SK-N-MC (cell line): ENCODE results near the gene KRT15.

ENCODE experiments used
- DNase-seq: peaks from one replicate; pipeline ENCODE4 v3.0.0-alpha.2; 2011; ENCODE audit warnings: low read depth, low spot score
- H3K27ac ChIP-seq: fragments of 200-600 bp; sonication (generic); 2 replicates; pipeline ENCODE4 v1.5.1; 2016; ENCODE audit warnings: mixed run types
- H3K36me3 ChIP-seq: fragments of 200-600 bp; sonication (generic); 2 replicates; pipeline ENCODE4 v1.6.1; 2017; ENCODE audit warnings: antibody characterized with exemption, low read length, mixed read lengths; ENCODE audit not compliant: insufficient read depth
- H3K4me3 ChIP-seq: fragments of 200-600 bp; sonication (generic); 2 replicates; pipeline ENCODE4 v1.5.1; 2016
- H3K9ac ChIP-seq: fragments of 200-600 bp; sonication (generic); 2 replicates; pipeline ENCODE4 v1.8.0; 2017; ENCODE audit warnings: mixed run types, mixed read lengths; ENCODE audit not compliant: insufficient read length
- H3K9me3 ChIP-seq: fragments of 200-600 bp; sonication (generic); 2 replicates; pipeline ENCODE4 v1.6.1; 2017; ENCODE audit warnings: low read depth, mild to moderate bottlenecking, antibody characterized with exemption, low read length, moderate library complexity, mixed read lengths
- EZH2 ChIP-seq: fragments of 200-600 bp; sonication (generic); IDR thresholded peaks from one replicate; pipeline ENCODE4 v1.6.1; 2017; ENCODE audit warnings: antibody characterized with exemption
- FOXP2 ChIP-seq: optimal IDR thresholded peaks from 2 replicates; pipeline ENCODE3; 2011; ENCODE audit warnings: mild to moderate bottlenecking, moderate library complexity; ENCODE audit not compliant: insufficient read depth; ENCODE audit errors: extremely low read length, control extremely low read depth
- POLR2AphosphoS5 ChIP-seq: IDR thresholded peaks from 2 replicates; pipeline ENCODE4 v1.6.1; 2012; ENCODE audit warnings: mild to moderate bottlenecking, low read depth, low read length, borderline replicate concordance

Gene KRT15

GRCh38 chr17:41524261-41524660, 5.6 kb upstream of the KRT15 start:
- H3K9me3 ChIP-seq, result no peaks in the 10 kb centered on the region
- H3K9ac ChIP-seq, result no peak overlapping the region
- no peak overlapping the region for H3K4me3 ChIP-seq
- no peak for TF ChIP-seq POLR2AphosphoS5
- no peak for TF ChIP-seq FOXP2
- no peak for TF ChIP-seq EZH2
- no peak overlapping the region for H3K27ac ChIP-seq
- H3K36me3 ChIP-seq, result no peaks in the 10 kb centered on the region
- no peak for DNase-seq

GRCh38 chr17:41523787-41524186, 5.1 kb upstream of the KRT15 start:
- no peak for TF ChIP-seq POLR2AphosphoS5
- no peak for TF ChIP-seq FOXP2
- no peak for TF ChIP-seq EZH2
- Histone ChIP-seq H3K9ac (no peak overlapping the region), H3K36me3 (no peaks in the 10 kb centered on the region), H3K27ac (no peak overlapping the region), H3K4me3 (no peak overlapping the region), H3K9me3 (no peaks in the 10 kb centered on the region)
- DNase-seq, result no peak

- Histone ChIP-seq H3K4me3 (no peak overlapping the region), H3K9me3 (no peaks in the 10 kb centered on the region), H3K9ac (no peak overlapping the region), H3K27ac (no peak overlapping the region), H3K36me3 (no peaks in the 10 kb centered on the region)
- no peak for DNase-seq
- TF ChIP-seq POLR2AphosphoS5 (no peak), FOXP2 (no peak), EZH2 (no peak)
Measured at GRCh38 chr17:41523225-41523593, 4.5 kb upstream of the KRT15 start.

- TF ChIP-seq POLR2AphosphoS5 (no peak), EZH2 (no peak), FOXP2 (no peak)
- Histone ChIP-seq H3K36me3 (no peaks in the 10 kb centered on the region), H3K9me3 (no peaks in the 10 kb centered on the region), H3K4me3 (no peak overlapping the region), H3K9ac (no peak overlapping the region), H3K27ac (no peak overlapping the region)
- no peak for DNase-seq
Measured at GRCh38 chr17:41522301-41523224, 3.9 kb upstream of the KRT15 start.

- Histone ChIP-seq H3K27ac (no peak overlapping the region), H3K4me3 (no peak overlapping the region), H3K9ac (no peak overlapping the region), H3K9me3 (no peaks in the 10 kb centered on the region), H3K36me3 (no peaks in the 10 kb centered on the region)
- no peak for TF ChIP-seq POLR2AphosphoS5
- TF ChIP-seq EZH2, result no peak
- TF ChIP-seq FOXP2, result no peak
- DNase-seq, result no peak
Measured at GRCh38 chr17:41521574-41522261, 3.0 kb upstream of the KRT15 start.

GRCh38 chr17:41520821-41521521, 2.3 kb upstream of the KRT15 start:
- H3K36me3 ChIP-seq, result no peaks in the 10 kb centered on the region
- no peak for DNase-seq
- no peak overlapping the region for H3K27ac ChIP-seq
- TF ChIP-seq EZH2, result no peak
- TF ChIP-seq FOXP2, result no peak
- no peak for TF ChIP-seq POLR2AphosphoS5
- H3K9ac ChIP-seq, result no peak overlapping the region
- H3K4me3 ChIP-seq, result no peak overlapping the region
- no peaks in the 10 kb centered on the region for H3K9me3 ChIP-seq

- Histone ChIP-seq H3K4me3 (no peak overlapping the region), H3K27ac (no peak overlapping the region), H3K36me3 (no peaks in the 10 kb centered on the region), H3K9me3 (no peaks in the 10 kb centered on the region), H3K9ac (no peak overlapping the region)
- TF ChIP-seq EZH2, result no peak
- no peak for TF ChIP-seq POLR2AphosphoS5
- no peak for TF ChIP-seq FOXP2
- DNase-seq, result no peak
Measured at GRCh38 chr17:41519501-41520224, 973 bp upstream of the KRT15 start.

- Histone ChIP-seq H3K36me3 (no peaks in the 10 kb centered on the region), H3K9me3 (no peaks in the 10 kb centered on the region), H3K27ac (no peak overlapping the region), H3K9ac (no peak overlapping the region), H3K4me3 (no peak overlapping the region)
- no peak for DNase-seq
- TF ChIP-seq EZH2, result no peak
- no peak for TF ChIP-seq POLR2AphosphoS5
- no peak for TF ChIP-seq FOXP2
Measured at GRCh38 chr17:41518031-41518430, 659 bp downstream of the KRT15 start.
